HL-60/S4 treated with retinoic acid at 250 ng/mL for 4 days and 3 days (cell line): ENCODE results near the gene RNF25.

Experiments
- in situ Hi-C: fragments of 300-500 bp; cut with MboI; formaldehyde crosslinking; loops from 2 replicates; pipeline ENCODE4 v1.7.0; 2022; ENCODE audit warnings: low sequenced_read_pairs

RNF25 gene, protein sequence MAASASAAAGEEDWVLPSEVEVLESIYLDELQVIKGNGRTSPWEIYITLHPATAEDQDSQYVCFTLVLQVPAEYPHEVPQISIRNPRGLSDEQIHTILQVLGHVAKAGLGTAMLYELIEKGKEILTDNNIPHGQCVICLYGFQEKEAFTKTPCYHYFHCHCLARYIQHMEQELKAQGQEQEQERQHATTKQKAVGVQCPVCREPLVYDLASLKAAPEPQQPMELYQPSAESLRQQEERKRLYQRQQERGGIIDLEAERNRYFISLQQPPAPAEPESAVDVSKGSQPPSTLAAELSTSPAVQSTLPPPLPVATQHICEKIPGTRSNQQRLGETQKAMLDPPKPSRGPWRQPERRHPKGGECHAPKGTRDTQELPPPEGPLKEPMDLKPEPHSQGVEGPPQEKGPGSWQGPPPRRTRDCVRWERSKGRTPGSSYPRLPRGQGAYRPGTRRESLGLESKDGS

DNA sequence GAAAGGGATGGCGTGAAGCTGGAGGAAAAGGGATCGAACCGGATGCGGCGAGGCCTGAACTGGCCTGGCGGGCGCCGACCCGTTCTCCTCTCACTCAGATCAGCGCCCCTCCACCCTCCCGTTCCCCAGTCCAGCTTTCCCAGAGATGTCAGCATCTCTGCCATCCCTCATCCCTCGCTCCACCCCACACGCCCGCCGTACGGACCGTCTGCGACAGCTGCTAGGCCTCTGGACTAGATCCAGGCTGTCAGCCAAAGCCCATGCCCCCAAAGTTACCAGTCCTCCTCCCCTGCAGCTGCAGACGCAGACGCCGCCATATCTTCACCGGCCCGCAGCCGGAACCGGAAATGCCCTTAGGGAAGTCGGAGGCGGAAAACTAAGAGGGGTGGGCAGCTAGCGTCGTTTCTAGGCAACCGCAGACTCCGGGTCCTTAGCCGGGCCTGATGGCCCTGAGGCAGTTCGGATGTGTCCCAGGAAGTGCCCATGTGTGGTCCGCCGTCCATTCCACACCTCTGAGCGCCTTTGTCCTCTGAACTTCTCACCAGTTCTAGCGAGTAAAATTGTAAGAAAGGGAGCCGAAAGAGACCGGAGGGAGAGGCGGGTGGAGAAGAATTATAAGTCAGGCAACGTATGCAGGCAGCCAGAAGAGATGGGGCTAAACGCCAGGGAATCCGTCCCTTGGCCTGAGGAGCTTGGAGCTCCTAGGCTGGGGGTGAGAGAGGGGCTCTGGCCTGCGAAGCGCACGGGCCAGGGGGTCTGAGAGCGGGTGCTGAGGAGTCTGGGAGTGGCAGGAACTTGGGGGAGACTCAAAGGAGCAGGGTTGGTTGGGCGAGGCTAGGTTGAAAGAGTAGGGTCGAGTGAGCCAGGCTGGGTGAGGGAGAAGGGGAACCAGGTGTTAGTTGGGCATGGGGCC, at the start of gene RNF25, which contains the start of gene STK36:
Gene RNF25, minus strand, starts transcription at position 349 of the 913 bp plus-strand sequence. Its CDS starts 32 bp downstream, at position 317.
Gene STK36, plus strand, starts transcription at position 433 of the 913 bp plus-strand sequence. CDS start 744 bp downstream, outside the sequence.
- in situ Hi-C loops = no loop called here

DNA sequence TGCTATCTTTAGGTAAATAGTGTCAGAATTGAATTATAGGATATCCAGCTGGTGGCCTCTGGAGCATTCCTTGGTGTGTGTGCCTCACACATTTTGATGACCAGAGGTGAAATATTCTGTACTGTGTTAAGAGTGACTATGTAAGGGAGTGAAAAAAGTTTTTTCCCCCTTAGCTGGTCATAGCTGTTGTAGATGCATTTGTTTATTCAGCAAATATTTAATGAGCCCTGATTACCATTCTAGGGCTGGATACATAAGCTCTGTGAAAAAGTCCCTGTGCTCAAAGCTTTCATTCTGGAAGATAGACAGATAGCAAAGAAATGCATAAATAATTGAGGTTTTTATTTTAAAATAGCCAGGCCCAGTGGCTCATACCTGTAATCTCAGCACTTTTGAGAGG, 49.7 kb upstream of the RNF25 start:
- in situ Hi-C loops = loop anchor here (10.0 kb wide), 1 partner anchor 123 kb away; no protein-coding TSS in a partner anchor

DNA sequence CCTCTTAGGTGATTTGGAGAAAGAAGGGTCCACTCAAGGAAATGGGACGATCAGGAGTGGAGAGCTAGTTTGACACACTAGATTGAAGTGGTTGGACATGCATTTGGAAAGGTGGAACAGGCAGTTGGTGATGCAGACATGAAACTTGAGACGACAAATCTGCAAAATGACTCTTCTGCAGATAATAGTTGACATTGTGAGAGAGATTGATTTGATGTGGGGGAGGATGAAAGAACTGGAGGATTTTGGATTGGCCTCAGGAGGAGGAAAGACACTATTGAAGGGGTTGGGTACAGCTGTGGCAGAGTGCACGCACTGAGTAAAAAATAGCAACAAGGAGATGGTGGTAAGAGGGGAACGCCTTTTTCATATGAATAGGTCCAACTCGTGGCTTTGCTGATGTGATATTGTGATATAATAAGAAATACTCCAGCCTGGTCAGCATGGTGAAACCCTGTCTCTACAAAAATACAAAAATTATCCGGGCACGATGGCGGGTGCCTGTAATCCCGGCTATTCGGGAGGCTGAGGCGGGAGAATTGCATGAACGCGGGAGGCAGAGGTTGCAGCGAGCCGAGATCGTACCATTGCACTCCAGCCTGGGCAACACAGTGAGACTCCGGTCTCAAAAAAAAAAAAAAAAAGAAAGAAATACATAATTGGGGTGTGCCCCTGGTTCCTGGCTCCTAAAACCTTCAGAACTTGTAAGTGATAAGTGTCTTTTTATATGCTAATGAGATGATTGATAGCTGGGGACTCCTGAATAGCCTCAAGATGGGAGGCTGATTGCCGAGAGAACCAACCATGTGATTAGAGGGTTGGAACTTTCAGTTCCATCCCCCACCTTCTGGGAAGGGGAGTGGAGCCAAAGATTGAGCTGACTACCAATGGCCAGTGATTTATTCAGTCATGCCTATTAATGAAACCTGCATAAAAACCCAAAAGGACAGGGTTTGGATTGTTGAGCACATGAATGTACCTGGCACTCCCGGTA, 48.5 kb upstream of the RNF25 start:
- in situ Hi-C loops = loop anchor here (10.0 kb wide), 1 partner anchor 124 kb away; no protein-coding TSS in a partner anchor

DNA sequence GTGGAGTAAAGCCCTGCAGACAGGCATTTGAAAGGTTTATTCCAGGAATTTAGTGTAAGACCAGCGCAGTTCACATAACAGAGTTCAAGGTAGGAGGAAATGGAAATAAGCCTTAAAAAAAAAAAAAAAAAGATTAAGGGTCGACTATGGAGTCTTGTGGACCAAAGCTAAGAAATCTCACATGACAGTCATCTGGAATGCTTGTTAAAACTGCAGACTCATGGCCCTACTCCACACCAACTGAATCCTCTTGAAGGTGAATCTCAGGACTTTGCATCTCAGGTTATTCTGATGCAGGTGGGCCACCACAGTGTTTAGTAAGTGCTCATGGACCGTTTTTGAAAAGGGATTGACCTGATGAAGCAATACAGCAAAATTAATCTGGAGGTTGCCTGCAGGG, 47.7 kb upstream of the RNF25 start:
- in situ Hi-C loops = no loop called here

DNA sequence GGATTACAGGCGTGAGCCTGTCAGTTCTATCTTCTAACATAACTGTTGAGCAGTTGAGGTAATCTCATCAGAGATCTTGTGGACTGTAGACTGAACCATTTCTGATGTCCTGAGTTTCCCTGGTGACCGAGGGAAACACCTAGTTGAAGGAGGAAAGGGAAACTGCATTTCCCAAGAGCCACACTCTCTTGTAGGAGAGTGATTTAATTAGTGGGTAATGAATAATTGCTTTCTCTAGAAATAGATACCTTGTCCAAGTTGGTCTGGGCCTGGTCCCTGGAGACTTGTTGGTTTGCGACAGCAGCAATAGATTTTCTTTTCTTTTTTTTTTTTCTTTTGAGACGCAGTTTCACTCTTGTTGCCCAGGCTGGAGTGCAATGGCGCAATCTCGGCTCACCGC, 46.3 kb upstream of the RNF25 start:
- in situ Hi-C loops = no loop called here

DNA sequence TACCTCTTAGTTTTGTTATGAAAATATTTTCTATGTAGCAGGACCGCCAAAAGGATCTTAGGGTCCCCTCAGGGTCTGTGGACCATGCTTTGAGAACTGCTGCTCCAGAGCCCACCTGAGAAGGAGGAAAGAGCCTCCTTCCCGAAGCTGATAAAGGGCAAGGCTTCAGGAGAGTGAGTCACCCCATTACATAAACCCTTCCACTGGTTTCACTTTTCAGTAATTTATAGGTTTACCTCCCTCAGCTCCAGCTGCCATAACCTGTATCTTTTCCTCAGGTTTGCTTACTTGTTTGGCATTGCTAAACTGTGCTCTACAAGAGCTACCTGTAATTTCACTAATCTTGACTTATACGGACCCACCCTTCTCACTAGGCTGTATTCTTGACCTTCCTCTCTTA, 45.5 kb upstream of the RNF25 start:
- in situ Hi-C loops = no loop called here

DNA sequence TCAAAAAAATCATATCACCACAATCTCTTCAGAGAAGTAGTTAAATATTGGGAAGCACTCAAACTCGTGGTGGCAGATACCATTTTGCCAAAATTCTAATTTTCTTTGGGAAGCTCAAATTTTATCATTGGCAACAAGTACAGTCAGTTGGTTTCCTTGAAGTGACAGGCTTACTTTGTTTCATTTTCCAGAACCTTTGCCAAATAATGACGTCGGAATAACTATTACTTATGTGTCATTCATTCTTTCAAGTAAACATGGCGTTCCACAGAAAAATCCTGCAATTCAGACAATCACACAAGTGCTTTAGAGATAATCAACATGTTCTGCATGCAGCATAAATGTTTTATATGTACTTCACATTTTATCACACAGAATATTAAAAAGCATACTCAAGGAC, 44.3 kb upstream of the RNF25 start:
- in situ Hi-C loops = no loop called here

DNA sequence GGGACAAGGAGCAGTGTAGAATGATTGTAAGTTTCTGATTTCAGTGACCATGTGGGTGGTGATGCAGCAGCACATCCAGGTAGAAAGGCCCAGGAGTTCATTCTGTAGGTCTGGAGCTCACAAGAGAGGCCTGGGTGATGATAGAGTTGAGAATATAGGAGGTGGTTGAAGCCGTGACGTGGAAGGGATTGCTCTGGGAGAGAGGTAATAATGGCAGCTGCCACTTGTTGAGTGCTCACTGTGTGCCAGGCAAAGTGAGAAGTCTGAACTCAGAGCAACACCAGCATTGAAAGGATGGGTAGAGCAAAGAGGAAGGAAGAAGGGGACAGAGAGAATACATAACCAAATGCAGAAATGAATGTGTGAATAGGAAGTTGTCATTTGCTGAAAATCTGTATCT, 42.1 kb upstream of the RNF25 start:
- in situ Hi-C loops = no loop called here

DNA sequence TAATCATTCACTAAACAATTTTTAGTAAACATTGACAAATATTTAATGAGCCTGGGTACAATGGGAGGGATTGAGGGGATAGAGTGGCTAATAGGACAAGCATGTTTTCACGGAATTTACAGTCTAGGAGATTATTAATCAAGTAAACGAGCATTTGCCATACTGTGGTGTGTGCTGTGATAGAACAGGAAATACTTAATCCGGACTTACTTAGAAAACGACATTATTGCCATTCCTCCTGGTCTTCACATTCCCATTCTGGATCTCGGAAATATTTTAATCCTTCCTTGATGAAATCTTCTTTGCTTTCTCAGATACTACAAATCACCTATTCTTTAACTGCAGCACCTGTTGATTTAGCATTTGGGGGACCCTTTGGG, 39.7 kb upstream of the RNF25 start:
- in situ Hi-C loops = no loop called here

DNA sequence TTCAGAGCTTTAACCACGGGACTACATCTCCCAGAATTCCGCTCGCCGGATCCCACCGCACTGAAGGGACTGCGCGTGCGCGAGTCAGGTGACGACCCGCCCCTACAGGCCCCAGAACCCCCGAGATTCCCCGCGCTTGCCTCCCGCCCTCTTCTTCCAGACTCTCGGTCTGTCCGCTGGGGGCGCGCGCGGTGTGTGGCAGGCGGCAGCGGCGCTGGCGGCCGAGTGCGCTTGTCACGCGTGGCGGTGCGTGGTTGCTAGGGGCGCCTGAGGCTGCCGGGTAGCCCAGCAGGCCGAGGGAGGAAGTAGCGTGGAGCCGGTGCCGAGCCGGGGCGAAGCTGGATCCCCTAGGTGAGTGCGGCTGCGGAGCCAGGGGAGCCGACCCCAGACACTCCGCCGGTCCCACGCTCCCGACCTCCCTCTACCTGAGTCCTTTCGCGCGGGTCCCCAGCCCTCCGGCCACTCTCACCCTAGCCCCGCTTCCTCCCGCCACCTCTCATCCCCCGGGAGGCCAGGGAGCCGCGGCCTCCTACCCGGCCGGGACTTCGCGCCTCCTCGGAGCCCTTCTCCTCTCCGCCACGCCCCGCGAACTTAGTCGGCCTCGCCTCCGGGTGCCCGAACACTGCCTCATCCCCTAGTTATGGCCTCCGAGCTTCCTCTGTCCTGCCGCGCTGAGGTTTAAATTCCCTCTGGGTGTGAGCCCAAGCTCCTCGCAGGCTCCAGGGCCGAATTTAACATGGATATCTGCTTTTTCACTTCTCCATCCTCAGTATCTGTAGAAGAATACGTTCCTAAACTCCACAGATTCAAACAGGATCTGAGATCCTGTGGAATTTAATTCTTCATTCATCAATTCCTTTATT, 39.1 kb upstream of the RNF25 start, which contains the start of gene TTLL4:
Gene TTLL4, plus strand, starts transcription at position 149 of the 863 bp plus-strand sequence. CDS start 26,842 bp downstream, outside the sequence.
- in situ Hi-C loops = no loop called here

DNA sequence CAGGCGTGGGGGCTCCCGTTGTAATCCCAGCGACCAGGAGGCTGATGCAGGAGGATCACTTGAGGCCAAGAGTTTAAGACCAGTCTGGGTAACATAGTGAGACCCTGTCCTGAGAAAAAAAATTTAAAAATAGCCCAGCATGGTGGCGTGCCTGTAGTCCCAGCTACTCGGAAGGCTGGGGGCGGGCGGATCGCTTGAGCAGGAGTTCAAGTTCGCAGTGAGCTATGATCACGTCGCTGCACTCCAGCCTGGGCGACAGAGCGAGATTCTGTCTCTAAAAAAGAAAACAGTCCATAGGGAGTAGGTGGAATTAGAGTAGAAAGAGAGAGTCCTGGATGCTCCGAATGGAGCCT, 38.5 kb upstream of the RNF25 start:
- in situ Hi-C loops = no loop called here

DNA sequence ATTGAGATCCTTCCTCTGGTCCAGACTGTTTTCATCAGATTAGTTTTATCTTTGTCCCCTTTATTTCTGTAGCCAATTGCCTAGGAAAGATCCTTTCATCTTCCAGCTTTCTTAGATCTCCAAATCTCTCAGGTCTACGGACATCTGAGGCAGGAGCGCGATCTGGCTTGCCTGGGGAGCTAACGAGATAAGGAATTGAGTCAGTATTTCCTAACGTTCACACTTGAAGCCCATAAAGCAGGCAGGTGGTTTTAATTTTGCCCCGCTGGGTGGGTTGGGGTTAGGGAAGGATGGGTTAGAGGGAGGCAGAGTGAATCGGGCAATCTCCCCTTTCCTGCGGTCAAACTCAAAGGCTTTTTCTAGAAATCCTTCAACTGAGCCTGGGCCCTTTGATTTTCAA, 38.1 kb upstream of the RNF25 start:
- in situ Hi-C loops = no loop called here

DNA sequence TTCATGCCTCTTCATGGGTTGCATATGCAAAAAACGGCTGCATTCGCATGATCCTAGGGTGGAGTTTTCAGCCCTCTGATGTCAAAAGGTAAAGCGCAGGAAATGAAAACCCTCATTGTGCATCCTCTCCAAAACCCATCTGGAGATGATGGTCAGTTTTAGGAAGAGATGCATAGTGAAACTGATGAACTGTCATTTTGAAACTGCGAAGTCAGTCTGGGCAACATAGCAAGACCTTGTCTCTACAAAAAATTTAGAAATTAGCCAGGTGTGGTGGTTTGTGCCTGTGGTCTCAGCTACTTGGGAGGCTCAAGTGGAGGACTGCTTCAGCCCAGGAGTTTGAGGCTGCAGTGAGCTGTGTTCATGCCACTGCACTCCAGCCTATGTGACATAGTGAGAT, 36.3 kb upstream of the RNF25 start:
- in situ Hi-C loops = no loop called here

DNA sequence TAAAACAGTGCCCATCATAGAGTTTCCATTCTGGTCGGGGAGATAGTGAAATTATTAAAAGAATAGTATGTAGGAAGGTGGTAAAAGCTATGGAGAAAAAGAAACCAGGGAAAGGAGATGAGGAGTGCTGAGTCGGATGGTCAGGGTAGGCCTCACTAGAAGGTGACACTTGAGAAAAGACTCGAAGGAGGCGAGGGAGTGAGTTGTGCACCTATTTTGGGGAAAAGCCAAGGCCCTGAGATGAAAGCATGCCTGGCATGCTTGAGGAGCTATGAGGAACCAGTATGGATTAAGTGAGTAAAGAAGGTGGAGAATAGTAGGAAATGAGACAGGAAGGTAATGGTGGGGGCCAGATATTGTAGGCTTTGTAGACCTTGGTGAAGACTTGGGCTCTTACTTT, 31.5 kb upstream of the RNF25 start:
- in situ Hi-C loops = no loop called here

DNA sequence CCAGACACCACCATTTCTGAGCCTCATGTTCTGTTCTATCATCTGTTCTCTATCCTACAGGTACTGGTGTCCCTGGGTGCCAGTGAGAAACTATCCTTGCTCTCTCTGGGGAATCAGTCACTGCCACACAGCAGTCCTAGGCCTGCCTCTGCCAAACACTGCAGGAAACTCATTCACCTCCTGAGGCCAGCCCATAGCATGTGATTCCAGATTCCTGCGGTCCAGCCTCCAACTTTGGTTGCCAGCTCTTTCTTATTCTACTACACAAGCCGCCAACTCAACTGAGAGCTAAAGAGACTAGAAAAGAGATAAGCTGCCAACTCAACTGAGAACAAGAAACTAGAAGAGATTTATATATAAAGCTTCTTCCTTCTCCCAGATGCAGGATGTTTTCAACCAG, 30.0 kb upstream of the RNF25 start:
- in situ Hi-C loops = no loop called here

DNA sequence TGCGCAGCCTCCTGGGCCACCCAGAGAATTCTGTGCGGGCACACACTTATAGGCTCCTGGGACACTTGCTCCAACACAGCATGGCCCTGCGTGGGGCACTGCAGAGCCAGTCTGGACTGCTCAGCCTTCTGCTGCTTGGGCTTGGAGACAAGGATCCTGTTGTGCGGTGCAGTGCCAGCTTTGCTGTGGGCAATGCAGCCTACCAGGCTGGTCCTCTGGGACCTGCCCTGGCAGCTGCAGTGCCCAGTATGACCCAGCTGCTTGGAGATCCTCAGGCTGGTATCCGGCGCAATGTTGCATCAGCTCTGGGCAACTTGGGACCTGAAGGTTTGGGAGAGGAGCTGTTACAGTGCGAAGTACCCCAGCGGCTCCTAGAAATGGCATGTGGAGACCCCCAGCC, 27.1 kb upstream of the RNF25 start:
- in situ Hi-C loops = no loop called here

DNA sequence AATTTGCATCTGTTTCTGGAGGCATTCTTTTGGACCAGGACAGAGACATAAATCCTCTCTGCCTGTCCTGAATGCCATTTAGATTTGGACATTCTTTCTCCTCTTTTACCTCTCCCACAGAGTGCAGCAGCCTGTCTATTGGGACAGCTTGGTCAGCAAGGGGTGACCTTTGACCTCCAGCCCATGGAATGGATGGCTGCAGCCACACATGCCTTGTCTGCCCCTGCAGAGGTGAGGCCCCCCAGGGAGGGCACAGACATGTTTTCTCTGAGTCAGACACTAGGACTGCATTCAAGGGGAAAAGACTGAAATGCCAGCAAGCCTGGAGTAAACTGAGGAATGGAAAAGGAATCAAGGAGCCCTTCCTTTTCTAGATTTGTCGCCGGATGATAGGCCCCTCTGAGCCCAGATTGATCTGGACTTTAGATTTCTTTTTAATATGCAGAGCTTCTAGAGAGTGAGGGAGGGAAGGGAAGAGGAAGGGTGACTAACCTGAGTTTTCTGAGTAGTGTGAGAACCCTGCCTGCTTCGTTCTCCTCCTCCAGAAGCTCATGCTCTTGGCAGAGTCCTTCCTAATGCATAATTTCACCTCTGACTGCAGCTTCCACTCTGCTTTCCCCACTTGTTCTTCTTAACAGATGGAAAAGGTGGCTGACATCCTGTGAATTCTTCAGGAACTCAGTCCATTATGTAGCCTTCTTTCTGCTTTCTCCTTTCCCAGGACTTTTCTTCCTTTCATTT, 22.8 kb upstream of the RNF25 start:
- in situ Hi-C loops = no loop called here

DNA sequence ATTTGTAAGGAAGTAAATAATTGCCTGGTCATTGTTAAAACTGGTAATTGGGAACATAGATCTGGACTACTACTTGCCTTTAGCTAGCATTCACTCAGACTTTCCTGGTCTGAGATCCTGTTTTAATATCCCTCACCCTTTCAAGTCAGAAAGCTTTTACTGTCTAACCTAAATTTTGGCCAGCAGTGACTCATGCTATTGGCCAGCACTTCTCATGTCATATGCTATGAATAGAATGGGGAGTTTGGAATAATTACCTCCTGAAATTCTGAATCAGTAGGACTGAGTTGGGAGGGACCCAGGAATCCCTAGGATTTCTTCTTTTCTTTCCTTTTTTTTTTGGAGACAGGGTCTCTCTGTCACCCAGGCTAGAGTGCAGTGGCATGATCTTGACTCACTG, 19.4 kb upstream of the RNF25 start:
- in situ Hi-C loops = no loop called here
